Loucy (cell line): ENCODE results near the gene FAT2.

Experiments used
- H2AFZ ChIP-seq: fragments of 200-600 bp; sonication (generic); 2 replicates; pipeline ENCODE4 v1.6.0; 2016; ENCODE audit warnings: antibody characterized with exemption, mild to moderate bottlenecking, low read length, moderate library complexity
- H3F3A ChIP-seq: fragments of 200-600 bp; 2 replicates; pipeline ENCODE4 v1.6.0; 2016; ENCODE audit warnings: antibody characterized with exemption, low read depth, mild to moderate bottlenecking
- H3K27me3 ChIP-seq: fragments of 200-600 bp; sonication (generic); 2 replicates; pipeline ENCODE4 v1.6.1; 2014; ENCODE audit warnings: low read length, mild to moderate bottlenecking; ENCODE audit not compliant: insufficient read depth, poor library complexity, severe bottlenecking
- H3K36me3 ChIP-seq: fragments of 200-600 bp; sonication (generic); 2 replicates; pipeline ENCODE4 v1.6.1; 2016; ENCODE audit warnings: low read length; ENCODE audit not compliant: insufficient read depth
- H3K4me1 ChIP-seq: fragments of 200-600 bp; sonication (generic); 2 replicates; pipeline ENCODE4 v1.5.1; 2014; ENCODE audit warnings: low read length, mild to moderate bottlenecking; ENCODE audit not compliant: insufficient read depth, poor library complexity, severe bottlenecking
- H3K4me2 ChIP-seq: fragments of 200-600 bp; sonication (generic); 2 replicates; pipeline ENCODE4 v1.6.0; 2014; ENCODE audit warnings: antibody characterized with exemption, low read length, low read depth, mild to moderate bottlenecking; ENCODE audit not compliant: poor library complexity, severe bottlenecking
- H3K4me3 ChIP-seq: fragments of 200-600 bp; sonication (generic); 2 replicates; pipeline ENCODE4 v1.5.1; 2014; ENCODE audit warnings: low read length, mild to moderate bottlenecking, mixed read lengths; ENCODE audit not compliant: poor library complexity, severe bottlenecking
- H3K79me2 ChIP-seq: fragments of 200-600 bp; sonication (generic); 2 replicates; pipeline ENCODE4 v1.6.1; 2014; ENCODE audit warnings: low read length; ENCODE audit not compliant: insufficient read depth
- H3K9ac ChIP-seq: fragments of 200-600 bp; sonication (generic); 2 replicates; pipeline ENCODE4 v1.6.0; 2014; ENCODE audit warnings: mild to moderate bottlenecking, low read depth, low read length, moderate library complexity; ENCODE audit not compliant: poor library complexity, severe bottlenecking
- H3K9me2 ChIP-seq: fragments of 200-600 bp; sonication (generic); replicated peaks from 2 replicates; pipeline ENCODE4 v1.6.1; 2016; ENCODE audit warnings: low read depth, low read length, mixed read lengths
- H3K9me3 ChIP-seq: fragments of 200-600 bp; sonication (generic); 2 replicates; pipeline ENCODE4 v1.6.1; 2014; ENCODE audit warnings: mild to moderate bottlenecking, antibody characterized with exemption, low read length, low read depth; ENCODE audit not compliant: insufficient read depth
- H4K20me1 ChIP-seq: fragments of 200-600 bp; sonication (generic); 2 replicates; pipeline ENCODE4 v1.6.0; 2014; ENCODE audit warnings: antibody characterized with exemption, low read length, mild to moderate bottlenecking; ENCODE audit not compliant: insufficient read depth, poor library complexity, severe bottlenecking
- CTCF ChIP-seq: fragments of 200-600 bp; sonication (generic); conservative IDR thresholded peaks from 2 replicates; pipeline ENCODE4 v1.5.1; 2014; ENCODE audit warnings: mild to moderate bottlenecking, antibody characterized with exemption, low read length
- EZH2phosphoT487 ChIP-seq: fragments of 200-600 bp; IDR thresholded peaks from 2 replicates; pipeline ENCODE4 v1.6.1; 2018; ENCODE audit warnings: antibody characterized with exemption, mild to moderate bottlenecking, moderate library complexity, borderline replicate concordance

Gene FAT2

GRCh38 chr5:151602806-151603205 lies 11.7 kb upstream of the FAT2 start:
- H3K27me3 ChIP-seq = no peaks in the 10 kb centered on the region
- no peaks in the 10 kb centered on the region for H3K4me1 ChIP-seq
- TF ChIP-seq CTCF = no peak
- no peaks in the 10 kb centered on the region for H3K36me3 ChIP-seq
- H2AFZ ChIP-seq = no peak overlapping the region
- H3K9me2 ChIP-seq = no peaks in the 10 kb centered on the region
- H3K79me2 ChIP-seq = no peaks in the 10 kb centered on the region
- H4K20me1 ChIP-seq = no peaks in the 10 kb centered on the region
- H3F3A ChIP-seq = no peaks in the 10 kb centered on the region
- H3K4me2 ChIP-seq = no peak overlapping the region
- H3K9me3 ChIP-seq = no peaks in the 10 kb centered on the region
- no peak overlapping the region for H3K4me3 ChIP-seq
- H3K9ac ChIP-seq = no peak overlapping the region

- Histone ChIP-seq H3K79me2 (no peaks in the 10 kb centered on the region), H3K27me3 (no peaks in the 10 kb centered on the region), H3K9ac (no peak overlapping the region), H3F3A (no peaks in the 10 kb centered on the region), H3K4me1 (no peaks in the 10 kb centered on the region), H3K4me2 (no peak overlapping the region), H4K20me1 (no peaks in the 10 kb centered on the region), H3K9me2 (no peaks in the 10 kb centered on the region), H3K9me3 (no peaks in the 10 kb centered on the region), H3K36me3 (no peaks in the 10 kb centered on the region), H2AFZ (no peak overlapping the region), H3K4me3 (no peak overlapping the region)
- TF ChIP-seq EZH2phosphoT487 (no peak), CTCF (no peak)
These were observed 10.3 kb upstream of the FAT2 start for GRCh38 chr5:151601391-151601790.

- no peak for TF ChIP-seq CTCF
- Histone ChIP-seq H3K4me2 (no peak overlapping the region), H4K20me1 (no peaks in the 10 kb centered on the region)
These were observed 9.0 kb upstream of the FAT2 start for GRCh38 chr5:151600069-151600665.

More at GRCh38 chr5:151600069-151600665, 9.0 kb upstream of the FAT2 start:
- H3K4me1 ChIP-seq = no peaks in the 10 kb centered on the region
- H3K27me3 ChIP-seq = no peaks in the 10 kb centered on the region
- H3K4me3 ChIP-seq = no peak overlapping the region
- H3K9ac ChIP-seq = no peak overlapping the region
- H3F3A ChIP-seq = no peaks in the 10 kb centered on the region
- H3K9me3 ChIP-seq = no peaks in the 10 kb centered on the region
- H3K9me2 ChIP-seq = no peaks in the 10 kb centered on the region
- no peaks in the 10 kb centered on the region for H3K36me3 ChIP-seq
- H2AFZ ChIP-seq = no peak overlapping the region
- no peaks in the 10 kb centered on the region for H3K79me2 ChIP-seq
